ENCODE measurements around the gene PHF14. TPM values are rescaled to one million over a fixed set of nuclear protein-coding genes. Genes with fewer than 3 reads are reported as not detected.

The PHF14 gene
- total RNA-seq, 1 donor from 2014 or later = 23.1 TPM

DNA sequence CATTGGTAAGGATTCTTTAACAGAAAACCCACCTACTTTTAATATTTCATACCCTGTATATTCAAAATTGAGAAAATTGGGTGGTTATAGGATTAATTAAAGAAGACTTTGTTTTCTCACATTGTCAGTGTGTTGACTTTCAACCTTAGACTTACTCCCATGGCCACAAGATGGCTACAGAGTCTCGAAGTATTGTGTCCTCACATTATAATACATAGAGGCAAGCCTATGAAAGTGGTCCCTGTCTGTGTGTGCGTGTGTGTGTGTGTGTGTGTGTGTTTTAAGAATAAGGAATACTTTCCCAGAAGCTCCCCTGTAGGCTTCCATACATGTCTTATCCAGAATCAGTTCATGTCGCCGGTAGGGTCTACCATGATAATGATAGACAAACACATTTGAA lies 180.0 kb downstream of the PHF14 start:
- Mint-ChIP-seq H3K9me3 (ENCODE audit: low read depth) (no peaks in the 10 kb centered on the region), H3K4me3 (ENCODE audit: unreplicated experiment) (no peak overlapping the region), H3K4me1 (ENCODE audit: low read depth) (peaks cover 3% of the 10 kb centered on the region), H3K27me3 (ENCODE audit: low read depth) (no peaks in the 10 kb centered on the region), H3K36me3 (ENCODE audit: low read depth) (no peaks in the 10 kb centered on the region), H3K27ac (ENCODE audit: unreplicated experiment) (no peak overlapping the region)
- TF ChIP-seq, protein P1, sequence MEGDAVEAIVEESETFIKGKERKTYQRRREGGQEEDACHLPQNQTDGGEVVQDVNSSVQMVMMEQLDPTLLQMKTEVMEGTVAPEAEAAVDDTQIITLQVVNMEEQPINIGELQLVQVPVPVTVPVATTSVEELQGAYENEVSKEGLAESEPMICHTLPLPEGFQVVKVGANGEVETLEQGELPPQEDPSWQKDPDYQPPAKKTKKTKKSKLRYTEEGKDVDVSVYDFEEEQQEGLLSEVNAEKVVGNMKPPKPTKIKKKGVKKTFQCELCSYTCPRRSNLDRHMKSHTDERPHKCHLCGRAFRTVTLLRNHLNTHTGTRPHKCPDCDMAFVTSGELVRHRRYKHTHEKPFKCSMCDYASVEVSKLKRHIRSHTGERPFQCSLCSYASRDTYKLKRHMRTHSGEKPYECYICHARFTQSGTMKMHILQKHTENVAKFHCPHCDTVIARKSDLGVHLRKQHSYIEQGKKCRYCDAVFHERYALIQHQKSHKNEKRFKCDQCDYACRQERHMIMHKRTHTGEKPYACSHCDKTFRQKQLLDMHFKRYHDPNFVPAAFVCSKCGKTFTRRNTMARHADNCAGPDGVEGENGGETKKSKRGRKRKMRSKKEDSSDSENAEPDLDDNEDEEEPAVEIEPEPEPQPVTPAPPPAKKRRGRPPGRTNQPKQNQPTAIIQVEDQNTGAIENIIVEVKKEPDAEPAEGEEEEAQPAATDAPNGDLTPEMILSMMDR (IDR thresholded peaks at IDR 0.05) = no peak
- no peak for DNase-seq (ENCODE audit: low spot score)

GRCh38 chr7:11155883-11156282 lies 182.2 kb downstream of the PHF14 start:
- DNase-seq (ENCODE audit: low spot score) = no peak
- H3K9me3 Mint-ChIP-seq (ENCODE audit: low read depth) = peaks cover 5% of the 10 kb centered on the region
- no peak overlapping the region for H3K27ac Mint-ChIP-seq (ENCODE audit: unreplicated experiment)
- H3K4me3 Mint-ChIP-seq (ENCODE audit: unreplicated experiment) = no peak overlapping the region
- no peaks in the 10 kb centered on the region for H3K27me3 Mint-ChIP-seq (ENCODE audit: low read depth)
- peaks cover 3% of the 10 kb centered on the region for H3K4me1 Mint-ChIP-seq (ENCODE audit: low read depth)
- TF ChIP-seq, protein P1 (IDR thresholded peaks at IDR 0.05) = no peak
- peaks cover 5% of the 10 kb centered on the region for H3K36me3 Mint-ChIP-seq (ENCODE audit: low read depth)

GRCh38 chr7:11161499-11161898 lies 187.8 kb downstream of the PHF14 start:
- H3K36me3 Mint-ChIP-seq (ENCODE audit: low read depth) = peaks cover 5% of the 10 kb centered on the region
- H3K4me1 Mint-ChIP-seq (ENCODE audit: low read depth) = no peaks in the 10 kb centered on the region
- no peak for DNase-seq (ENCODE audit: low spot score)
- TF ChIP-seq, protein P1 (IDR thresholded peaks at IDR 0.05) = no peak
- peaks cover 7% of the 10 kb centered on the region for H3K9me3 Mint-ChIP-seq (ENCODE audit: low read depth)
- H3K4me3 Mint-ChIP-seq (ENCODE audit: unreplicated experiment) = no peak overlapping the region
- no peak overlapping the region for H3K27ac Mint-ChIP-seq (ENCODE audit: unreplicated experiment)
- H3K27me3 Mint-ChIP-seq (ENCODE audit: low read depth) = no peaks in the 10 kb centered on the region

- Mint-ChIP-seq H3K9me3 (ENCODE audit: low read depth) (peaks cover 7% of the 10 kb centered on the region), H3K27ac (ENCODE audit: unreplicated experiment) (no peak overlapping the region), H3K36me3 (ENCODE audit: low read depth) (peaks cover 5% of the 10 kb centered on the region), H3K27me3 (ENCODE audit: low read depth) (no peaks in the 10 kb centered on the region), H3K4me3 (ENCODE audit: unreplicated experiment) (no peak overlapping the region), H3K4me1 (ENCODE audit: low read depth) (no peaks in the 10 kb centered on the region)
- TF ChIP-seq, protein P1 (IDR thresholded peaks at IDR 0.05) = no peak
- DNase-seq (ENCODE audit: low spot score) = no peak
Measured at GRCh38 chr7:11163220-11163619, 189.5 kb downstream of the PHF14 start.

- Mint-ChIP-seq H3K4me3 (ENCODE audit: unreplicated experiment) (no peak overlapping the region), H3K27me3 (ENCODE audit: low read depth) (no peaks in the 10 kb centered on the region), H3K27ac (ENCODE audit: unreplicated experiment) (no peak overlapping the region), H3K9me3 (ENCODE audit: low read depth) (no peaks in the 10 kb centered on the region), H3K36me3 (ENCODE audit: low read depth) (no peaks in the 10 kb centered on the region), H3K4me1 (ENCODE audit: low read depth) (no peaks in the 10 kb centered on the region)
- TF ChIP-seq, protein P1 (IDR thresholded peaks at IDR 0.05) = no peak
- DNase-seq (ENCODE audit: low spot score) = no peak
Measured at GRCh38 chr7:11166051-11166450, 192.4 kb downstream of the PHF14 start.
